A549 treated with AZD2906 at 1 μM for 4 hours (cell line): ENCODE results near the gene HMOX1. TPM values are rescaled to one million over a fixed set of nuclear protein-coding genes. Genes with fewer than 3 reads are reported as not detected.

Experiments used
- total RNA-seq: library from RNA; stranded (reverse); fragments of 200-300 nt; extraction: Qiagen RNA extraction; gene quantifications from 5 replicates; pipeline ENCODE4 v1.2.3, GENCODE V29; 2022

The HMOX1 gene, protein sequence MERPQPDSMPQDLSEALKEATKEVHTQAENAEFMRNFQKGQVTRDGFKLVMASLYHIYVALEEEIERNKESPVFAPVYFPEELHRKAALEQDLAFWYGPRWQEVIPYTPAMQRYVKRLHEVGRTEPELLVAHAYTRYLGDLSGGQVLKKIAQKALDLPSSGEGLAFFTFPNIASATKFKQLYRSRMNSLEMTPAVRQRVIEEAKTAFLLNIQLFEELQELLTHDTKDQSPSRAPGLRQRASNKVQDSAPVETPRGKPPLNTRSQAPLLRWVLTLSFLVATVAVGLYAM
- total RNA-seq = 324 to 482 TPM (median 344 TPM) in 5 replicates

DNA sequence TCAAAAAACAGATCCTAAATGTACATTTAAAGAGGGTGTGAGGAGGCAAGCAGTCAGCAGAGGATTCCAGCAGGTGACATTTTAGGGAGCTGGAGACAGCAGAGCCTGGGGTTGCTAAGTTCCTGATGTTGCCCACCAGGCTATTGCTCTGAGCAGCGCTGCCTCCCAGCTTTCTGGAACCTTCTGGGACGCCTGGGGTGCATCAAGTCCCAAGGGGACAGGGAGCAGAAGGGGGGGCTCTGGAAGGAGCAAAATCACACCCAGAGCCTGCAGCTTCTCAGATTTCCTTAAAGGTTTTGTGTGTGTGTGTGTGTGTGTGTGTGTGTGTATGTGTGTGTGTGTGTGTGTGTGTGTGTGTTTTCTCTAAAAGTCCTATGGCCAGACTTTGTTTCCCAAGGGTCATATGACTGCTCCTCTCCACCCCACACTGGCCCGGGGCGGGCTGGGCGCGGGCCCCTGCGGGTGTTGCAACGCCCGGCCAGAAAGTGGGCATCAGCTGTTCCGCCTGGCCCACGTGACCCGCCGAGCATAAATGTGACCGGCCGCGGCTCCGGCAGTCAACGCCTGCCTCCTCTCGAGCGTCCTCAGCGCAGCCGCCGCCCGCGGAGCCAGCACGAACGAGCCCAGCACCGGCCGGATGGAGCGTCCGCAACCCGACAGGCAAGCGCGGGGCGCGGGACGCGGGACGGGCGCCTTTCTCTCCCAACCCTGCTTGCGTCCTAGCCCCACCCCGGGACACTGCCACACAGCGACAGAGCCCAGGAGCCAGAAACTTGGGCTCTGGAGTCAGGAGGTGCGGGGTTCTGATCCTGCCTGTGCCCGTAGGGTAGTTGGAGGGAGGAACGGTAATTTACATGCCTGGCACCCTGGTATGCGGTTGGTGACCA, at the start of gene HMOX1:
HMOX1 (plus strand) TSS at position 560 of the 887 bp plus-strand sequence; CDS start at position 638, 78 bp downstream.

DNA sequence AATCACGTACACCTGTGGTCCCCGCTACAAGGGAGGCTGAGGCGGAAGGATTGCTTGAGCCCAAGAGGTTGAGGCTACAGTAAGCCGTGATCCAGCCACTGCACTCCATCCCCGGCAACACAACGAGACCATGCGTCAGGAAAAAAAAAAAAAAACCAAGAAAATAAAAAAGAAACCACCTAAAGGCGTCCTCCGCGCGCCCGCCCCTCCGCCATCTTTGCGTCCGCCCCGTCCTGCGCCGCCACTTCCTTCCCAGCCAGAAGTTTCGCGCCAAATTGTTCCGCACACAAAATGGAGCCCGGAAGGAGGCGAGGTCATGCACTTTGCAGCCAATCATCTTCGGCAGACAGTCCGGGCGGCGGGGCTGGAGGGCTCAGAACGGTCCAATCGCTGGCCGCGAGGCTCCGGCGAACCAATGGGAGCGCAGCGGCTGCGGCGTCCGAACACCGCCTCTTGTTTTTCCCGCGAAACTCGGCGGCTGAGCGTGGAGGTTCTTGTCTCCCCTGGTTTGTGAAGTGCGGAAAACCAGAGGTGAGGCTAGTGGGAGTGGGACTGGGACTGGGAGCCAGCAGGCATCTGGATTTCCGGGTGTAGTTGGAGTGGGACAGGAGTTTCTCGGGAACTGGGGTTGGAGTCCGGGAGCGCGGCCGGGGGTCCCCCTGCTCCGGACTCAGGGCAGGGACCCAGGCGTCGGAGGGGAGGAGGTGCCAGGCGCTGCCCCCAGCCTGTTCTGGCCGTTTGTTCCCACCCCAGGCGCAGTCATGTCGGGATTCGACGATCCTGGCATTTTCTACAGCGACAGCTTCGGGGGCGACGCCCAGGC, 19.0 kb downstream of the HMOX1 start, which contains the start of gene MCM5:
MCM5 (plus strand) TSS at position 463 of the 823 bp plus-strand sequence; CDS start at position 762, 299 bp downstream.

Other genes with a start within 250 kb of the HMOX1 start
- gene HMGXB4, start 123.6 kb upstream of the HMOX1 start, total RNA-seq = 8.8 to 16.9 TPM (median 10.2 TPM) in 5 replicates
- gene TOM1, start 81.2 kb upstream of the HMOX1 start, total RNA-seq = 11.5 to 14.0 TPM (median 12.5 TPM) in 5 replicates
- 62.2 to 95.3 TPM (median 79.5 TPM) in 5 replicates for gene MCM5, start 19.0 kb downstream of the HMOX1 start, total RNA-seq
- gene RASD2, start 159.7 kb downstream of the HMOX1 start, total RNA-seq = 0.65 to 0.80 TPM (median 0.67 TPM) in 5 replicates
- 6.3 to 8.7 TPM (median 7.7 TPM) in 5 replicates for gene MB, start 236.2 kb downstream of the HMOX1 start, total RNA-seq